ENCODE results near the gene KIF2A. TPM values are rescaled to one million over a fixed set of nuclear protein-coding genes. Genes with fewer than 3 reads are reported as not detected.

Gene KIF2A
- total and polyA plus RNA-seq, 2 of the 4 experiments (the other 2 are of a cell fraction), result 23.6 to 37.3 TPM

GRCh38 chr5:62395210-62395950 is 89.4 kb downstream of the KIF2A start:
- ATAC-seq (ENCODE audit: low read depth), result peak; percentile 72
- TF ChIP-seq CEBPB (IDR thresholded peaks at IDR 0.05; ENCODE audit: low read depth, low read length), result 0 out of 2 replicates have a peak, but pooled peaks have one; percentile 3
- no peak for TF ChIP-seq MXI1 (IDR thresholded peaks at IDR 0.05; ENCODE audit: borderline replicate concordance, low read depth, low read length)
- peaks cover 12% of the 10 kb centered on the region for H3K36me3 ChIP-seq (ENCODE audit: control insufficient read depth, insufficient read depth, low read length)
- H3K4me1 ChIP-seq (ENCODE audit: control insufficient read depth, insufficient read depth, low read length), result peaks cover 3% of the 10 kb centered on the region; the same call in 1 of the 2 replicates
- H2AK5ac ChIP-seq (ENCODE audit: low read depth, low read length), result peak overlapping the region; percentile 13; the same call in 1 of the 2 replicates
- in situ Hi-C loops (cut with MboI; ENCODE audit: low sequenced_read_pairs) (loop anchor here (5.0 kb wide), 1 partner anchor 83 kb away; no protein-coding TSS in a partner anchor), dilution Hi-C loops (cut with HindIII; ENCODE audit: low sequenced_read_pairs, unreplicated experiment) (no loop called here), intact Hi-C loops (cut with micrococcal nuclease) (no loop called here)
- peak; percentile 83 for DNase-seq
- no peak overlapping the region for H2BK5ac ChIP-seq (ENCODE audit: low read depth, low read length, poor library complexity, severe bottlenecking)
- no TSS peak for BruUV-seq (replicated peaks)
- H2BK20ac ChIP-seq (ENCODE audit: low read depth, low read length), result no peak overlapping the region
- no peak overlapping the region for H2AK9ac ChIP-seq (replicated peaks; ENCODE audit: low read depth, low read length, poor library complexity)
- no peaks in the 10 kb centered on the region for H3K27me3 ChIP-seq (ENCODE audit: control insufficient read depth, insufficient read depth, low read length)
- H4K8ac ChIP-seq (ENCODE audit: low read depth in 2 of 2, low read length in 2 of 2), result no peak overlapping the region
- H3K79me1 ChIP-seq (ENCODE audit: low read depth in 1 of 2, low read length in 2 of 2), result peaks cover 3 to 11% of the 10 kb centered on the region in 2 experiments; a peak in 2 of 4 replicates
- no peak overlapping the region for H3K9ac ChIP-seq (ENCODE audit: low read depth, low read length)
- H2BK120ac ChIP-seq (ENCODE audit: low read depth, low read length), result no peak overlapping the region
- no peak overlapping the region for H4K5ac ChIP-seq (ENCODE audit: low read depth, low read length)
- no peak overlapping the region for H3K4me2 ChIP-seq (ENCODE audit: low read depth, low read length)
- no peaks in the 10 kb centered on the region; the same call in 1 of the 2 replicates for H3K9me1 ChIP-seq (ENCODE audit: insufficient read depth, low read length)
- H4K20me1 ChIP-seq (ENCODE audit: insufficient read depth, low read length), result peaks cover 4% of the 10 kb centered on the region; the same call in 1 of the 2 replicates
- H3K4ac ChIP-seq (ENCODE audit: low read depth, low read length), result no peak overlapping the region
- H3K18ac ChIP-seq (ENCODE audit: low read depth, low read length), result no peak overlapping the region
- H4K91ac ChIP-seq (ENCODE audit: insufficient read depth, low read depth, low read length), result no peak overlapping the region
- ChIA-PET CTCF (interaction anchor here (0.6 to 1.1 kb wide), 2 partner anchors 53 to 1469 kb away, joined by 3 read pairs; no protein-coding TSS in a partner anchor), POLR2A (ENCODE audit: unreplicated experiment) (interaction anchor here (0.7 kb wide), 1 partner anchor 94 kb away, joined by 9 read pairs; no protein-coding TSS in a partner anchor)
- no peak overlapping the region for H3K23ac ChIP-seq (ENCODE audit: low read depth, low read length)
- H2BK15ac ChIP-seq (ENCODE audit: low read depth, low read length), result no peak overlapping the region
- H3K27ac ChIP-seq (ENCODE audit: insufficient read depth, low read length), result peak overlapping the region; percentile 67; the same call in 1 of the 2 replicates
- no peak overlapping the region for H3K14ac ChIP-seq (replicated peaks; ENCODE audit: low read depth, low read length)
- H3K4me3 ChIP-seq (ENCODE audit: insufficient read depth, low read depth, low read length), result no peak overlapping the region
- H3K9me3 ChIP-seq (ENCODE audit: control insufficient read depth, insufficient read depth, low read length), result no peaks in the 10 kb centered on the region
- no CpG with 5 or more reads among the region's 5 CpGs for WGBS, 2 experiments (ENCODE audit: extremely low coverage in 2 of 2, insufficient read length in 1 of 2)
- no peak overlapping the region; the same call in 1 of the 2 replicates for H3K56ac ChIP-seq (ENCODE audit: extremely low read depth, insufficient read depth, low read length)
- H2AFZ ChIP-seq (replicated peaks; ENCODE audit: low read length, poor library complexity), result no peak overlapping the region

All from IMR-90 (cell line).